OCI-LY1 (cell line): ENCODE data around the gene RAB30.

Source experiments
- EZH2 ChIP-seq: fragments of 200-600 bp; sonication (generic), shearing (Covaris generic); IDR thresholded peaks from 2 replicates; pipeline ENCODE4 v1.8.0; 2017; ENCODE audit warnings: borderline replicate concordance, mixed run types, mild to moderate bottlenecking, antibody characterized with exemption, low read length, moderate library complexity, mixed read lengths
- TF ChIP-seq, protein P1 (sequence below): fragments of 200-600 bp; sonication (generic), shearing (Covaris generic); IDR thresholded peaks from 2 replicates; pipeline ENCODE4 v1.5.1; 2017; ENCODE audit warnings: mild to moderate bottlenecking, antibody characterized with exemption, low read length, moderate library complexity, mixed read lengths

GRCh38 chr11:82967381-82967780 lies 104.3 kb downstream of the RAB30 start:
- TF ChIP-seq, protein P1, sequence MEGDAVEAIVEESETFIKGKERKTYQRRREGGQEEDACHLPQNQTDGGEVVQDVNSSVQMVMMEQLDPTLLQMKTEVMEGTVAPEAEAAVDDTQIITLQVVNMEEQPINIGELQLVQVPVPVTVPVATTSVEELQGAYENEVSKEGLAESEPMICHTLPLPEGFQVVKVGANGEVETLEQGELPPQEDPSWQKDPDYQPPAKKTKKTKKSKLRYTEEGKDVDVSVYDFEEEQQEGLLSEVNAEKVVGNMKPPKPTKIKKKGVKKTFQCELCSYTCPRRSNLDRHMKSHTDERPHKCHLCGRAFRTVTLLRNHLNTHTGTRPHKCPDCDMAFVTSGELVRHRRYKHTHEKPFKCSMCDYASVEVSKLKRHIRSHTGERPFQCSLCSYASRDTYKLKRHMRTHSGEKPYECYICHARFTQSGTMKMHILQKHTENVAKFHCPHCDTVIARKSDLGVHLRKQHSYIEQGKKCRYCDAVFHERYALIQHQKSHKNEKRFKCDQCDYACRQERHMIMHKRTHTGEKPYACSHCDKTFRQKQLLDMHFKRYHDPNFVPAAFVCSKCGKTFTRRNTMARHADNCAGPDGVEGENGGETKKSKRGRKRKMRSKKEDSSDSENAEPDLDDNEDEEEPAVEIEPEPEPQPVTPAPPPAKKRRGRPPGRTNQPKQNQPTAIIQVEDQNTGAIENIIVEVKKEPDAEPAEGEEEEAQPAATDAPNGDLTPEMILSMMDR: no peak
- no peak for TF ChIP-seq EZH2
